Measurements from ENCODE around the gene PFKP. TPM values are rescaled to one million over a fixed set of nuclear protein-coding genes. Genes with fewer than 3 reads are reported as not detected.
A peak's percentile ranks its signal among the peaks of the same experiment; 100 is the strongest.

Gene PFKP
- total RNA-seq, 1 donor from 2014 or later: 150 TPM

DNA sequence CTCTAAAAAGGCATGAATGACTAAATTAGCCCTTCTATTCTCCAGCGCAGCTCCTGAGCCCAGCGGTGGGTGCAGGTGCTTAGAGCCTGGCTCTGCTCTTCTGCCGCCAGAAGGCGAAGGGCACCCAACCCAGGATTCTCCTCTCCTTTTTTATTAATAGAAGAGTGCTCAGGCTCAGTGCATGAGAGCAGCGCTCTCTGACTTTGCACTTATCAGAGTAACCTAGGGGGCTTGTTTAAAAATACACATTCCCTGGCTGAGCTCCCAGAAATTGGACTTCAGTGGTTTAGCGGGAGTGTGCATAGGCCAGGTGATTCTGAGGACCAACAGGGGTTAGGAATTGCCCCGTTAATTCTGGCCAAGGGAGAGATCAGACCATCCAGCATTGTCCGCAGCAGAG lies 1.7 kb upstream of the PFKP start:
- H3K9me3 Mint-ChIP-seq (ENCODE audit: unreplicated experiment): no peaks in the 10 kb centered on the region
- peak overlapping the region; percentile 56 for H3K4me3 Mint-ChIP-seq (ENCODE audit: unreplicated experiment)

DNA sequence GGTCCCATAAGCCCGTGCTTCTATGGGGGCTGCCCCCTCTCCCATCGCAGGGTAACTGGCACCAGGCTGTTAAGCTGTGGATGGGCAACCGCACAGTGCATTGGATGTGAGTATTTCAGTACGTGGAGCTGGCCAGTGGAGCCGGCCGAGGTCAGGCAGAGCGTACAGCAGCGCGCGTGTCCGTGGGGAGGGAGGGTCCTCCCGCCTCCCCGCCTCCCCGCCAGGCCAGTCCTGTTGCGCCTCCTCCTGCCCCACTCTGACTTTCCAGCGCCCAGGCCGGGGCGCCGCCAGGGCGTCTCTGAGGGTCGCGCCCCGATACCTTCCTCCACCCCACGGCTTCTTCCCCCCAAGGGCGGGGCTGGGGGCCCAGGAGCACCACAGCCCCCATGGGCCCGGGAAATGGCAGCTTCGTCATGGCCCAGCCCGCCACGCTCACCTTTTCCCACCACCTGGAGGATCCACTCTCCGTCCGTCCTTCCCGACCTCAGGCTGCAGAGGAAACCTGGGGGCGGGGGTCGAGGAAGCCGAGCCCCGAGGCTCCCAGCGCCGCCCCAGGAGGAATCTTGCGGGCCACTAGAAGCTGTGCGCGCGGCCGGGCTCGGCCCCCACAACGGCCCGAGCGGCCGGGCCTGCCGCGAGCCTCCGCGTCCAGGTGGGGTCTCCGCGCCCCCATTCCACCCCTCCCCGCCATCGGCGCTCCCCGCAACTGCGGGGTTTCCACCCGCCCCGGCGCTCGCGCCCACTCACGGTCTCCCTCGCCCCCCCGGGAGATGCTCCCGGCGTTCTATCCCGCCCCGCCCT lies 831 bp upstream of the PFKP start:
- H3K36me3 Mint-ChIP-seq (ENCODE audit: unreplicated experiment): peaks cover 10% of the 10 kb centered on the region

More for the DNA sequence above, 1.7 kb upstream of the PFKP start:
- Mint-ChIP-seq H3K4me1 (ENCODE audit: unreplicated experiment) (peaks cover 18% of the 10 kb centered on the region), H3K36me3 (ENCODE audit: unreplicated experiment) (peaks cover 6% of the 10 kb centered on the region), H3K27me3 (ENCODE audit: unreplicated experiment) (no peaks in the 10 kb centered on the region), H3K27ac (ENCODE audit: unreplicated experiment) (no peak overlapping the region)
- DNase-seq (ENCODE audit: extremely low spot score, unreplicated experiment): no peak
- TF ChIP-seq, protein P1, sequence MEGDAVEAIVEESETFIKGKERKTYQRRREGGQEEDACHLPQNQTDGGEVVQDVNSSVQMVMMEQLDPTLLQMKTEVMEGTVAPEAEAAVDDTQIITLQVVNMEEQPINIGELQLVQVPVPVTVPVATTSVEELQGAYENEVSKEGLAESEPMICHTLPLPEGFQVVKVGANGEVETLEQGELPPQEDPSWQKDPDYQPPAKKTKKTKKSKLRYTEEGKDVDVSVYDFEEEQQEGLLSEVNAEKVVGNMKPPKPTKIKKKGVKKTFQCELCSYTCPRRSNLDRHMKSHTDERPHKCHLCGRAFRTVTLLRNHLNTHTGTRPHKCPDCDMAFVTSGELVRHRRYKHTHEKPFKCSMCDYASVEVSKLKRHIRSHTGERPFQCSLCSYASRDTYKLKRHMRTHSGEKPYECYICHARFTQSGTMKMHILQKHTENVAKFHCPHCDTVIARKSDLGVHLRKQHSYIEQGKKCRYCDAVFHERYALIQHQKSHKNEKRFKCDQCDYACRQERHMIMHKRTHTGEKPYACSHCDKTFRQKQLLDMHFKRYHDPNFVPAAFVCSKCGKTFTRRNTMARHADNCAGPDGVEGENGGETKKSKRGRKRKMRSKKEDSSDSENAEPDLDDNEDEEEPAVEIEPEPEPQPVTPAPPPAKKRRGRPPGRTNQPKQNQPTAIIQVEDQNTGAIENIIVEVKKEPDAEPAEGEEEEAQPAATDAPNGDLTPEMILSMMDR (IDR thresholded peaks at IDR 0.05): no peak

DNA sequence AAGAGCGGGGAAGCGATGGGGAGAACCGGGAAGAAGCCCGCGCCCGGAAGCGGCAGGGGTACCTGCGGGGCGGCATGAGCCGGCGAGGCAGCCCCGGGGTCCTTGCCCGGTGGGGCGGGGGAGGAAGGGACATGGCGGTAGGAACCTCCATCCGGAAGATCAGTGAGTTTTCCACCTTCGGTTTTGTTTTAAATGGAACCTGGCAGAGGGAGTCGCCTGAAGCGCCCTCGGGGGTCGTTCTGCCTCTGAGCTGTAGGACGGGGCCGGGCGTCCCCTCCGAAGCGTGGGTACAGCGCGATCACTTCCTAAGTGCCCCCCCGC lies 471 bp downstream of the PFKP start:
- peaks cover 36% of the 10 kb centered on the region for H3K4me1 Mint-ChIP-seq (ENCODE audit: unreplicated experiment)
- no peaks in the 10 kb centered on the region for H3K27me3 Mint-ChIP-seq (ENCODE audit: unreplicated experiment)
- TF ChIP-seq, protein P1 (IDR thresholded peaks at IDR 0.05): no peak
- H3K36me3 Mint-ChIP-seq (ENCODE audit: unreplicated experiment): peaks cover 16% of the 10 kb centered on the region
- H3K9me3 Mint-ChIP-seq (ENCODE audit: unreplicated experiment): no peaks in the 10 kb centered on the region
- H3K27ac Mint-ChIP-seq (ENCODE audit: unreplicated experiment): peak overlapping the region; percentile 77
- no peak for DNase-seq (ENCODE audit: extremely low spot score, unreplicated experiment)
- peak overlapping the region; percentile 91 for H3K4me3 Mint-ChIP-seq (ENCODE audit: unreplicated experiment)

More for the DNA sequence above, 831 bp upstream of the PFKP start:
- H3K9me3 Mint-ChIP-seq (ENCODE audit: unreplicated experiment): no peaks in the 10 kb centered on the region
- no peak overlapping the region for H3K27ac Mint-ChIP-seq (ENCODE audit: unreplicated experiment)
- TF ChIP-seq, protein P1 (IDR thresholded peaks at IDR 0.05): no peak
- H3K27me3 Mint-ChIP-seq (ENCODE audit: unreplicated experiment): no peaks in the 10 kb centered on the region
- DNase-seq (ENCODE audit: extremely low spot score, unreplicated experiment): no peak
- peak overlapping the region; percentile 65 for H3K4me3 Mint-ChIP-seq (ENCODE audit: unreplicated experiment)
- H3K4me1 Mint-ChIP-seq (ENCODE audit: unreplicated experiment): peaks cover 24% of the 10 kb centered on the region

DNA sequence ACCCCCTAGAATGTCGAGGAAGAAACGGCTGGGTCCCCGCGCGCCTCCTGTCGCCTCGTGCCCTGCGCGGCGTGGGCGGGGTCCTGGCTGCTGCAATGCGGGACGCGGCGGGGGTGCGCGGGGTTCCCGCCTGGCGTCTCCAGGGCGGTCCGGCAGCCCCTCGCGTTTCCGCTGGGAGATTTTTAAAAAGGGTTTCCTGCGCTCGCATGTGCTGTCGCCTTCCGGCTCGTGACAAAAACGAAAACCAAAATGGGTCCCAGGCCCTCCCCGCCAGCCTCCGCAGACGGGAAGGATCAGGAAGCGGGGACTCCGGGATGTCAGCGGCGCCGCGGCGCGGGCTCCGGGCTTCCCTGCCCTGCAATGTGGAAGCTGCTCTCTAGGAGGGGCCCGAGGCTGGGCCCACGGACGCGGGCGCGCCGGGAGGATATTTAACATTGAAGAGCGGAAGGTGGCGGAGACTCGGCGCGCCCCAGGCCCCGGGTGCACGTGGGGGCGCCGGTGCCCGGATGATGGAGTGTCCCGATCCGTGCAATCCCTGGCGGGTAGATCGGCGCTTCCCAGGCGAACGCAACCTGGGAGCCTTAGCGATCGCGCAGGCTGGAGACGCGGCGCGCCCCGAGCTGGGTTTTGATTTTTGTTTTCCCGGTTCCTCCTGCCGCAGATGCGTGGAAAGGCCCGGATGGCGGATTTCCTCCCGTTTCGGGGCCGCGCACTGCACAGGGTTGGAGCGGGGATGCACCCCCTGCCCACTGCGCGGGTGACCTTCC lies 1.0 kb downstream of the PFKP start:
- peak overlapping the region; percentile 82 for H3K27ac Mint-ChIP-seq (ENCODE audit: unreplicated experiment)
- TF ChIP-seq, protein P1 (IDR thresholded peaks at IDR 0.05): peak; percentile 44
- no peaks in the 10 kb centered on the region for H3K27me3 Mint-ChIP-seq (ENCODE audit: unreplicated experiment)
- peaks cover 42% of the 10 kb centered on the region for H3K4me1 Mint-ChIP-seq (ENCODE audit: unreplicated experiment)
- H3K9me3 Mint-ChIP-seq (ENCODE audit: unreplicated experiment): no peaks in the 10 kb centered on the region
- peak overlapping the region; percentile 91 for H3K4me3 Mint-ChIP-seq (ENCODE audit: unreplicated experiment)
- DNase-seq (ENCODE audit: extremely low spot score, unreplicated experiment): no peak
- H3K36me3 Mint-ChIP-seq (ENCODE audit: unreplicated experiment): peaks cover 16% of the 10 kb centered on the region
